Mucosa of stomach (tissue), 1 donor: Measurements from ENCODE around the gene BCKDHA.

ENCODE experiments used
- H3K27me3 ChIP-seq: one replicate; pipeline ENCODE4 v1.7.0; 2013; ENCODE audit warnings: mild to moderate bottlenecking, low read length; ENCODE audit not compliant: control insufficient read depth, insufficient read depth
- H3K36me3 ChIP-seq: one replicate; pipeline ENCODE4 v1.7.0; 2013; ENCODE audit warnings: low read length; ENCODE audit not compliant: control insufficient read depth, insufficient read depth
- H3K4me1 ChIP-seq: one replicate; pipeline ENCODE4 v1.7.0; 2013; ENCODE audit warnings: mild to moderate bottlenecking, low read length; ENCODE audit not compliant: control insufficient read depth, insufficient read depth
- H3K4me3 ChIP-seq: one replicate; pipeline ENCODE4 v1.7.0; 2013; ENCODE audit warnings: low read length
- H3K9ac ChIP-seq: one replicate; pipeline ENCODE4 v1.7.0; 2013; ENCODE audit warnings: mild to moderate bottlenecking, low read length, moderate library complexity
- H3K9me3 ChIP-seq: one replicate; pipeline ENCODE4 v1.7.0; 2013; ENCODE audit warnings: mild to moderate bottlenecking, low read length, moderate library complexity; ENCODE audit not compliant: control insufficient read depth
- donor health status: Pancreatic carcinoma.

The BCKDHA gene

GRCh38 chr19:41422955-41423354 lies 25.3 kb downstream of the BCKDHA start:
- no peaks in the 10 kb centered on the region for H3K27me3 ChIP-seq
- peaks cover 46% of the 10 kb centered on the region for H3K4me1 ChIP-seq
- no peak overlapping the region for H3K4me3 ChIP-seq
- H3K9me3 ChIP-seq = no peaks in the 10 kb centered on the region
- peaks cover 13% of the 10 kb centered on the region for H3K36me3 ChIP-seq
- no peak overlapping the region for H3K9ac ChIP-seq

GRCh38 chr19:41424335-41425173 lies 26.9 kb downstream of the BCKDHA start:
- Histone ChIP-seq H3K27me3 (no peaks in the 10 kb centered on the region), H3K36me3 (peaks cover 7% of the 10 kb centered on the region), H3K4me3 (no peak overlapping the region), H3K9me3 (no peaks in the 10 kb centered on the region), H3K4me1 (peaks cover 56% of the 10 kb centered on the region), H3K9ac (no peak overlapping the region)

GRCh38 chr19:41425174-41426115 lies 27.8 kb downstream of the BCKDHA start:
- no peaks in the 10 kb centered on the region for H3K27me3 ChIP-seq
- H3K36me3 ChIP-seq = peaks cover 7% of the 10 kb centered on the region
- no peaks in the 10 kb centered on the region for H3K9me3 ChIP-seq
- H3K4me1 ChIP-seq = peaks cover 56% of the 10 kb centered on the region
- H3K4me3 ChIP-seq = no peak overlapping the region
- peak overlapping the region; percentile 91 for H3K9ac ChIP-seq

- H3K36me3 ChIP-seq = peaks cover 7% of the 10 kb centered on the region
- H3K9ac ChIP-seq = peak overlapping the region; percentile 91
- peaks cover 50% of the 10 kb centered on the region for H3K4me1 ChIP-seq
- no peaks in the 10 kb centered on the region for H3K27me3 ChIP-seq
- no peaks in the 10 kb centered on the region for H3K9me3 ChIP-seq
- peak overlapping the region; percentile 83 for H3K4me3 ChIP-seq
These were observed 28.7 kb downstream of the BCKDHA start for GRCh38 chr19:41426116-41426841.

- Histone ChIP-seq H3K4me1 (peaks cover 44% of the 10 kb centered on the region), H3K9ac (peak within 1 kb of the TSS; percentile 91), H3K36me3 (peaks cover 8% of the 10 kb centered on the region), H3K27me3 (no peaks in the 10 kb centered on the region), H3K9me3 (no peaks in the 10 kb centered on the region), H3K4me3 (peak within 1 kb of the TSS; percentile 83)
These were observed 29.5 kb downstream of the BCKDHA start, which contains the start of gene B3GNT8 for GRCh38 chr19:41426952-41427646. TSS of gene B3GNT8 (minus strand) at chr19:41427374. CDS start at chr19:41426778, 596 bp downstream.

- Histone ChIP-seq H3K4me3 (peak overlapping the region; percentile 83), H3K9me3 (no peaks in the 10 kb centered on the region), H3K9ac (peak overlapping the region; percentile 91), H3K4me1 (peaks cover 44% of the 10 kb centered on the region), H3K27me3 (no peaks in the 10 kb centered on the region), H3K36me3 (peaks cover 10% of the 10 kb centered on the region)
These were observed 30.2 kb downstream of the BCKDHA start for GRCh38 chr19:41427647-41428480.

- H3K36me3 ChIP-seq = peaks cover 14% of the 10 kb centered on the region
- peaks cover 44% of the 10 kb centered on the region for H3K4me1 ChIP-seq
These were observed 30.9 kb downstream of the BCKDHA start for GRCh38 chr19:41428481-41428859.

GRCh38 chr19:41430922-41431321 lies 33.3 kb downstream of the BCKDHA start:
- Histone ChIP-seq H3K9ac (no peak overlapping the region), H3K36me3 (peaks cover 14% of the 10 kb centered on the region), H3K27me3 (no peaks in the 10 kb centered on the region), H3K4me1 (peaks cover 28% of the 10 kb centered on the region), H3K4me3 (no peak overlapping the region), H3K9me3 (no peaks in the 10 kb centered on the region)

More at GRCh38 chr19:41428481-41428859, 30.9 kb downstream of the BCKDHA start:
- Histone ChIP-seq H3K27me3 (no peaks in the 10 kb centered on the region), H3K9ac (peak overlapping the region; percentile 91), H3K4me3 (no peak overlapping the region), H3K9me3 (no peaks in the 10 kb centered on the region)

- Histone ChIP-seq H3K27me3 (no peaks in the 10 kb centered on the region), H3K9me3 (no peaks in the 10 kb centered on the region), H3K4me3 (no peak overlapping the region), H3K4me1 (peaks cover 20% of the 10 kb centered on the region), H3K9ac (no peak overlapping the region), H3K36me3 (peaks cover 14% of the 10 kb centered on the region)
These were observed 34.1 kb downstream of the BCKDHA start for GRCh38 chr19:41431426-41432386.

GRCh38 chr19:41433171-41433570 lies 35.6 kb downstream of the BCKDHA start:
- no peaks in the 10 kb centered on the region for H3K27me3 ChIP-seq
- H3K36me3 ChIP-seq = peaks cover 14% of the 10 kb centered on the region

More at GRCh38 chr19:41433171-41433570, 35.6 kb downstream of the BCKDHA start:
- Histone ChIP-seq H3K9me3 (no peaks in the 10 kb centered on the region), H3K4me1 (peaks cover 8% of the 10 kb centered on the region), H3K9ac (no peak overlapping the region), H3K4me3 (no peak overlapping the region)
